Activated T-cell treated with anti-CD3 and anti-CD28 coated beads, Interleukin-2, amount 50 U/mL, for 72 hours (primary cell): Measurements from ENCODE around the gene TTC19. TPM values are rescaled to one million over a fixed set of nuclear protein-coding genes. Genes with fewer than 3 reads are reported as not detected.
"Not testable (repeated sequence)": the region's sequence is repeated elsewhere in the genome, so short reads cannot be mapped to it uniquely, and the experiment has no call there.

ENCODE experiments used
- ATAC-seq, 2 donors: fragments of 150-1000 bp; cut with Tn5 transposase; replicated peaks in 1 of 2; 2 replicates each; pipeline ENCODE4 v1.10.0; 2021; ENCODE audit warnings: moderate library complexity in 2 of 2, mild to moderate bottlenecking in 1 of 2
- DNase-seq, 2 donors: peaks; one replicate each; pipeline ENCODE4 v3.0.0; 2021 to 2022; ENCODE audit warnings: mixed read lengths in 1 of 2
- H3K27ac Mint-ChIP-seq: one replicate; pipeline ENCODE4 v1.8.0; 2022; ENCODE audit warnings: mild to moderate bottlenecking, moderate library complexity, mixed read lengths
- H3K27me3 Mint-ChIP-seq: one replicate; pipeline ENCODE4 v1.8.0; 2022; ENCODE audit warnings: low read depth, mixed read lengths
- H3K36me3 Mint-ChIP-seq, 2 donors: one replicate each; pipeline ENCODE4 v1.8.0; 2022; ENCODE audit warnings: mixed read lengths in 2 of 2, mild to moderate bottlenecking in 1 of 2; ENCODE audit not compliant: insufficient read depth in 2 of 2
- H3K4me1 Mint-ChIP-seq: one replicate; pipeline ENCODE4 v1.8.0; 2022; ENCODE audit warnings: low read depth, mixed read lengths
- H3K4me3 Mint-ChIP-seq, 2 donors: one replicate each; pipeline ENCODE4 v1.8.0; 2022; ENCODE audit warnings: mild to moderate bottlenecking in 2 of 2, mixed read lengths in 2 of 2, moderate library complexity in 2 of 2
- H3K9me3 Mint-ChIP-seq, 2 donors: one replicate each; pipeline ENCODE4 v1.8.0; 2022; ENCODE audit warnings: mixed read lengths in 2 of 2
- total RNA-seq, 2 donors: library from RNA; stranded (reverse); gene quantifications; one replicate each; pipeline ENCODE4 v1.2.3, GENCODE V29; 2022

TTC19 gene
- total RNA-seq, 2 donors from 2014 or later = 33.6 to 37.5 TPM

- ATAC-seq (no peak), DNase-seq (no peak)
- H3K9me3 Mint-ChIP-seq = no peaks in the 10 kb centered on the region
- H3K36me3 Mint-ChIP-seq = no peaks in the 10 kb centered on the region
- H3K4me3 Mint-ChIP-seq = no peak overlapping the region
- H3K27ac Mint-ChIP-seq = no peak overlapping the region
- peaks cover 14% of the 10 kb centered on the region for H3K4me1 Mint-ChIP-seq
- peaks cover 32% of the 10 kb centered on the region for H3K27me3 Mint-ChIP-seq
These were observed 33.3 kb upstream of the TTC19 start for GRCh38 chr17:15966183-15966878.

- DNase-seq = no peak
- H3K4me1 Mint-ChIP-seq = peaks cover 14% of the 10 kb centered on the region
- no peaks in the 10 kb centered on the region for H3K9me3 Mint-ChIP-seq
- no peaks in the 10 kb centered on the region for H3K36me3 Mint-ChIP-seq
- no peak overlapping the region for H3K4me3 Mint-ChIP-seq
- no peak for ATAC-seq
- peaks cover 27% of the 10 kb centered on the region for H3K27me3 Mint-ChIP-seq
- H3K27ac Mint-ChIP-seq = no peak overlapping the region
These were observed 32.8 kb upstream of the TTC19 start for GRCh38 chr17:15966879-15967248.

GRCh38 chr17:15967706-15968399 lies 31.8 kb upstream of the TTC19 start:
- peaks cover 26% of the 10 kb centered on the region for H3K27me3 Mint-ChIP-seq

GRCh38 chr17:15969463-15969862 lies 30.2 kb upstream of the TTC19 start:
- Mint-ChIP-seq H3K4me3 (no peak overlapping the region), H3K27ac (no peak overlapping the region), H3K27me3 (peaks cover 19% of the 10 kb centered on the region), H3K36me3 (no peaks in the 10 kb centered on the region), H3K4me1 (peaks cover 14% of the 10 kb centered on the region), H3K9me3 (no peaks in the 10 kb centered on the region)
- ATAC-seq (no peak), DNase-seq (no peak)

More at GRCh38 chr17:15967706-15968399, 31.8 kb upstream of the TTC19 start:
- no peak overlapping the region for H3K27ac Mint-ChIP-seq
- H3K36me3 Mint-ChIP-seq = no peaks in the 10 kb centered on the region
- peaks cover 14% of the 10 kb centered on the region for H3K4me1 Mint-ChIP-seq
- H3K9me3 Mint-ChIP-seq = no peaks in the 10 kb centered on the region
- DNase-seq (no peak), ATAC-seq (no peak)
- H3K4me3 Mint-ChIP-seq = no peak overlapping the region

- Mint-ChIP-seq H3K9me3 (no peaks in the 10 kb centered on the region), H3K27me3 (peaks cover 14% of the 10 kb centered on the region), H3K36me3 (no peaks in the 10 kb centered on the region), H3K4me3 (no peak overlapping the region), H3K4me1 (peaks cover 14% of the 10 kb centered on the region), H3K27ac (no peak overlapping the region)
- DNase-seq (no peak), ATAC-seq (no peak)
These were observed 29.1 kb upstream of the TTC19 start for GRCh38 chr17:15970500-15970899.

GRCh38 chr17:15971098-15971678 lies 28.4 kb upstream of the TTC19 start:
- no peaks in the 10 kb centered on the region for H3K36me3 Mint-ChIP-seq
- peaks cover 14% of the 10 kb centered on the region for H3K4me1 Mint-ChIP-seq
- no peak overlapping the region for H3K27ac Mint-ChIP-seq
- H3K27me3 Mint-ChIP-seq = peaks cover 14% of the 10 kb centered on the region
- ATAC-seq = no peak
- no peak for DNase-seq
- no peak overlapping the region for H3K4me3 Mint-ChIP-seq
- no peaks in the 10 kb centered on the region for H3K9me3 Mint-ChIP-seq

GRCh38 chr17:15971882-15972281 lies 27.7 kb upstream of the TTC19 start:
- no peaks in the 10 kb centered on the region for H3K9me3 Mint-ChIP-seq
- no peak overlapping the region for H3K27ac Mint-ChIP-seq
- no peak for ATAC-seq

GRCh38 chr17:15972497-15972951 lies 27.1 kb upstream of the TTC19 start:
- Mint-ChIP-seq H3K4me3 (no peak overlapping the region), H3K27ac (no peak overlapping the region), H3K4me1 (peaks cover 3% of the 10 kb centered on the region), H3K36me3 (peaks cover 0 to 2% of the 10 kb centered on the region in 2 donors), H3K27me3 (peaks cover 8% of the 10 kb centered on the region), H3K9me3 (no peaks in the 10 kb centered on the region)
- DNase-seq (no peak), ATAC-seq (no peak)

More at GRCh38 chr17:15971882-15972281, 27.7 kb upstream of the TTC19 start:
- H3K36me3 Mint-ChIP-seq = peaks cover 0 to under 1% of the 10 kb centered on the region in 2 donors
- no peak overlapping the region for H3K4me3 Mint-ChIP-seq
- H3K4me1 Mint-ChIP-seq = peaks cover 9% of the 10 kb centered on the region
- H3K27me3 Mint-ChIP-seq = peaks cover 9% of the 10 kb centered on the region
- no peak for DNase-seq

GRCh38 chr17:15973016-15973415 lies 26.6 kb upstream of the TTC19 start:
- no peak for ATAC-seq
- Mint-ChIP-seq H3K27me3 (peaks cover 8% of the 10 kb centered on the region), H3K27ac (no peak overlapping the region)

GRCh38 chr17:15973834-15974233 lies 25.8 kb upstream of the TTC19 start:
- H3K36me3 Mint-ChIP-seq = peaks cover 2 to 4% of the 10 kb centered on the region in 2 donors
- DNase-seq (no peak), ATAC-seq (no peak)
- no peak overlapping the region for H3K4me3 Mint-ChIP-seq
- H3K9me3 Mint-ChIP-seq = no peaks in the 10 kb centered on the region
- no peak overlapping the region for H3K27ac Mint-ChIP-seq
- no peaks in the 10 kb centered on the region for H3K4me1 Mint-ChIP-seq
- peaks cover 8% of the 10 kb centered on the region for H3K27me3 Mint-ChIP-seq

More at GRCh38 chr17:15973016-15973415, 26.6 kb upstream of the TTC19 start:
- Mint-ChIP-seq H3K36me3 (peaks cover 2 to 3% of the 10 kb centered on the region in 2 donors), H3K4me3 (no peak overlapping the region), H3K4me1 (no peaks in the 10 kb centered on the region), H3K9me3 (no peaks in the 10 kb centered on the region)
- no peak for DNase-seq

- Mint-ChIP-seq H3K27me3 (no peaks in the 10 kb centered on the region), H3K9me3 (no peaks in the 10 kb centered on the region), H3K36me3 (peaks cover 10 to 11% of the 10 kb centered on the region in 2 donors), H3K27ac (no peak overlapping the region), H3K4me3 (no peak overlapping the region), H3K4me1 (peaks cover 20% of the 10 kb centered on the region)
- ATAC-seq = no peak
- DNase-seq = no peak
These were observed 21.7 kb upstream of the TTC19 start for GRCh38 chr17:15977894-15978293.

- Mint-ChIP-seq H3K27me3 (no peaks in the 10 kb centered on the region), H3K36me3 (peaks cover 10 to 11% of the 10 kb centered on the region in 2 donors), H3K27ac (no peak overlapping the region), H3K4me3 (no peak overlapping the region), H3K4me1 (peaks cover 20% of the 10 kb centered on the region), H3K9me3 (no peaks in the 10 kb centered on the region)
- no peak for ATAC-seq
- DNase-seq = no peak
These were observed 21.0 kb upstream of the TTC19 start for GRCh38 chr17:15978606-15979005.

- DNase-seq, ATAC-seq, H3K4me3 Mint-ChIP-seq, H3K27me3 Mint-ChIP-seq, H3K27ac Mint-ChIP-seq, H3K9me3 Mint-ChIP-seq: not testable (repeated sequence)
- peaks cover 10 to 11% of the 10 kb centered on the region in 2 donors for H3K36me3 Mint-ChIP-seq
- peaks cover 20% of the 10 kb centered on the region for H3K4me1 Mint-ChIP-seq
These were observed 20.6 kb upstream of the TTC19 start for GRCh38 chr17:15979013-15979412.
